DOHH2 (cell line): Measurements from ENCODE around the gene RAPGEF5.

ENCODE experiments used
- EZH2phosphoT487 ChIP-seq: fragments of 200-600 bp; sonication (generic); IDR thresholded peaks from 2 replicates; pipeline ENCODE4 v1.6.1; 2017; ENCODE audit warnings: borderline replicate concordance, mild to moderate bottlenecking, antibody characterized with exemption, low read length, moderate library complexity, mixed read lengths
- TF ChIP-seq, protein P1 (sequence below): fragments of 200-600 bp; sonication (generic); IDR thresholded peaks from one replicate; pipeline ENCODE4 v1.5.1; 2014; ENCODE audit warnings: antibody characterized with exemption, mild to moderate bottlenecking, low read depth, low read length; ENCODE audit not compliant: poor library complexity, severe bottlenecking

DNA sequence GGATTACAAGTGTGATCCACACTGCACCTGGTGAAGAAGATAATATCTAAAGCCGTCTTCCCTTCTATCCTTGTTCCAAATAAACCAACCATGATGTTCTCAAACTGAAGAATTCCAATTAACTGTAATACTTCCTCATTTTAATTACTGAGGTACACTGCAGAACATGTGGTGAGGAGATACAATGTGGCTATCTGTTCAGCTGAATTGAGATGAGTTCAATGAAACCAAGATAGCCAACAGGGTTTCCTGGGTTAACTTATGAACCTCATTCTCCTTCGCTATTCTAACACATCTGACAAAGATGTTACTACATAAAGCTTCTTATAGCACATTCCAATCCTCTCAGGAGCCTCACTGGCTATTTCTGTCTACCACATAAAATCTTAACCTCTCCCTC, 75.5 kb downstream of the RAPGEF5 start:
- TF ChIP-seq, protein P1, sequence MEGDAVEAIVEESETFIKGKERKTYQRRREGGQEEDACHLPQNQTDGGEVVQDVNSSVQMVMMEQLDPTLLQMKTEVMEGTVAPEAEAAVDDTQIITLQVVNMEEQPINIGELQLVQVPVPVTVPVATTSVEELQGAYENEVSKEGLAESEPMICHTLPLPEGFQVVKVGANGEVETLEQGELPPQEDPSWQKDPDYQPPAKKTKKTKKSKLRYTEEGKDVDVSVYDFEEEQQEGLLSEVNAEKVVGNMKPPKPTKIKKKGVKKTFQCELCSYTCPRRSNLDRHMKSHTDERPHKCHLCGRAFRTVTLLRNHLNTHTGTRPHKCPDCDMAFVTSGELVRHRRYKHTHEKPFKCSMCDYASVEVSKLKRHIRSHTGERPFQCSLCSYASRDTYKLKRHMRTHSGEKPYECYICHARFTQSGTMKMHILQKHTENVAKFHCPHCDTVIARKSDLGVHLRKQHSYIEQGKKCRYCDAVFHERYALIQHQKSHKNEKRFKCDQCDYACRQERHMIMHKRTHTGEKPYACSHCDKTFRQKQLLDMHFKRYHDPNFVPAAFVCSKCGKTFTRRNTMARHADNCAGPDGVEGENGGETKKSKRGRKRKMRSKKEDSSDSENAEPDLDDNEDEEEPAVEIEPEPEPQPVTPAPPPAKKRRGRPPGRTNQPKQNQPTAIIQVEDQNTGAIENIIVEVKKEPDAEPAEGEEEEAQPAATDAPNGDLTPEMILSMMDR = no peak
- TF ChIP-seq EZH2phosphoT487 = no peak
